Hematopoietic multipotent progenitor cell treated with erythropoietin and hydrocortisone succinate and interleukin-3 and kit ligand, for 17 days (in vitro differentiated cells): Measurements from ENCODE around the gene TSHZ1.

Experiments
- DNase-seq: peaks from one replicate; pipeline ENCODE4 v3.0.0-alpha.2; 2015; ENCODE audit warnings: low spot score

Gene TSHZ1

DNA sequence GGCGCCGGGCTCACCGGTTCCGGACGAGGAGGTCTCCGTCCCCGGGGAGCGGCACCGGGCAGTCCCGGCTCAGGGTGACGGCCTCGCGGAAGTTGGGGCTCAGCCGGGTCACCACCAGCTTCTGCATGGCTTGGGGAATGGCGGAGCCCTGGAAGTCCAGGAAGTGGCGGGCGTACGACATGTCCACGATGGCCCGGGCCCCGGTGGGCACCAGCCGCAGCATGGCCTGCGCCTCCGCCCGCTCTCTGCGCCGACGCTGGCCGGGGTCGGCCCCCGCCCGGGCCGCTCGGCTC is 1.8 kb upstream of the TSHZ1 start:
- DNase-seq = no peak

DNA sequence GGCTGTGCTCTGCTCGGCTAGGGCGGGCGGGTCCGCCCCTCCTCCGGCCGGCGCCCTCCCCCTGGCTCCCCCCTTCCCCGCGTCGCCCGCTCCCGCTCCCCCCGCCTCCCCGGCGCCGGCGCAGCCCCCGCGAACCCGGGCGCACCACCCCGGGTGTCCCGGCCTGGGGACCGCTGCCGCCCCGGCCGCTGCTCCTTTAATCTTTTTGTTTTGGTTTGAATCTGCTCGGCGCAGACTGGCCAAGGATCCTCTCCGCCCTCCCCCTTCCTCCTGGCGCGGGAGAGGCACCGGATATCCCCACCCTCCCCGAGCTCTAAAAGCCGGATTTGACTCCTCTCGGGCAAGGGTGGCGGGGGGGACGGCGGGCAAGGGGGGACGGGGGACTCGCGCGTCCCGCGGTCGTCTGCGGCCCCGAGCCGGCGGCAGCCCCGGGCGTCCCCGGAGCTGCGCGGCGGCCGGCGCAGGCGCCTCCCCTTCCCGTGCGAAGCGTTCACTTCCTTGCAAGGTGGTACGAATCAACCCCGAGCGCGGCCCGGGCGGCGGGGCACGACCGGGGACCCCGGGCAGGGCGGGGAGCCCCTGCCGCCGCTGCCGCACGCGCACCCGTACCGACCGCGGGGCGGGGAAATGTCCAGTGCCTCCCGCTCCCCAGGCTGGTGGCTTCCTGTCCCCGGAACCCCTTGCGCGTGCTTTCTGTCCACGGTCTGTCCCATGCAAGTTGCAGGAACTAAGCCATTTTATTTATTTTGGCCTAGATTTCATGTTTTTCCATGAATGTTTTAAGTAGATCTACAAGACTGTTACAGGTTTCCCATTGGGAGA is 1.3 kb upstream of the TSHZ1 start, which contains the start of gene PTGR3:
TSS of gene PTGR3 (minus strand) at position 11 of the 822 bp plus-strand sequence. CDS start 81 bp downstream, outside the sequence.
- peak; percentile 11 for DNase-seq

DNA sequence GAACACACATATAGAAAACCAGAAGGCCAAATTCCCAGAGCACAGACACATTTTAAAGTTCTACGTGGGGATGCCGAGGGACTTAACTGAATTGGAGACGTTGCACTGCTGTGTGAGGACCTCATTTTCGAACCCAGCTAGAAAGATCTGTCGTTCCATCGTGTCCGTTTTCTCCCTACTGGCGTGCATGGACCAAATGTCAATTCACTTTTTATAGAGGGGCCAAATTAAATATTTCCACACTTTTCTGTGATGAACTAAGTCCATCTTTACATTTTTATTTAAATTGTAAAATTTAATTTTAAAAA is 692 bp upstream of the TSHZ1 start:
- DNase-seq = peak; percentile 13

DNA sequence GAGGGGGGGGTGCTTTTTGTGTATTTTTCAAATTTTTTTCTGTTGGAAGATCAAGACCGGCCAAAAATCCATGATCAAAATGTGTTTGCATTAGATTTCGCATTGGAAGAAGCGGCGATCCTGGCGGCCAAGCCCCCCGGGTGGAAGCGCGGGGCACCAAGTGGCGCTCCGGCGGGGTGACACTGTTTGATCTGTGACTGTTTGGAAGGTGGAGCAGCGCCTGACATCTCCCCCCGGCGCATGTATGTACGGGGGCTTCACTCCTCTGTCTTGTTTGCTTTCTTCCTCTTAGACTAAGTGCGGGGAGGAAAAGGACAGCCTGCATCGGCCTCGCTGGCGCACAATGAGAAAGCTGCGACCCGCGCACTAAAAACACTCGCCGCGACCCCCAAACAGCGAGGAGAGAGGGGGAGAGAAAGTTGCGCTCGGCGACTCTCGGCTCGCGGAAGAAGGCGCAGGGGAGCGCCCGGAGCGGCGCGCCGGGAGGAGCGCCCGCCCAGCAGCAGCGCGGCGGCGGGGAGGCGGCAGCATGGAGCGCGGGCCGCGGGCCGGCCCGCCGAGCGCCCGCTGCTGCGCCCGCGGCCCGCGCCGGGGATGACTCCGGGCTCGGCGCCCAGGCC is 515 bp downstream of the TSHZ1 start:
- no peak for DNase-seq

DNA sequence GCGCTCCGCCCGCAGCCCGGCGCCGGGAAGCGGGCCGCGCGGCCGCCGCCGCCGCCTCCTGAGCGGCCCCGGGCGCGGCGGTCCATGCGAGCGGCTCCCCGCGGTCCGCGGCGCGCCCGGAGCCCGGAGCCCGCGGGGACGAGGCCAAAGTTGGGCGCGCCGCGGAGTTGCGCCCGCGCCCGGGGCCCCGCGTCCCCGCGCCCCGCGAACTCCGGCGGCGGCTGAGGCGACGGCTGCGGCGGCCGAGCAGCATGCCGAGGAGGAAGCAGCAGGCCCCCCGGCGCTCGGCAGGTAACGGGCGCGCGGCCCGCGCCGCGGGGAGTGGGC is 992 bp downstream of the TSHZ1 start:
- no peak for DNase-seq

DNA sequence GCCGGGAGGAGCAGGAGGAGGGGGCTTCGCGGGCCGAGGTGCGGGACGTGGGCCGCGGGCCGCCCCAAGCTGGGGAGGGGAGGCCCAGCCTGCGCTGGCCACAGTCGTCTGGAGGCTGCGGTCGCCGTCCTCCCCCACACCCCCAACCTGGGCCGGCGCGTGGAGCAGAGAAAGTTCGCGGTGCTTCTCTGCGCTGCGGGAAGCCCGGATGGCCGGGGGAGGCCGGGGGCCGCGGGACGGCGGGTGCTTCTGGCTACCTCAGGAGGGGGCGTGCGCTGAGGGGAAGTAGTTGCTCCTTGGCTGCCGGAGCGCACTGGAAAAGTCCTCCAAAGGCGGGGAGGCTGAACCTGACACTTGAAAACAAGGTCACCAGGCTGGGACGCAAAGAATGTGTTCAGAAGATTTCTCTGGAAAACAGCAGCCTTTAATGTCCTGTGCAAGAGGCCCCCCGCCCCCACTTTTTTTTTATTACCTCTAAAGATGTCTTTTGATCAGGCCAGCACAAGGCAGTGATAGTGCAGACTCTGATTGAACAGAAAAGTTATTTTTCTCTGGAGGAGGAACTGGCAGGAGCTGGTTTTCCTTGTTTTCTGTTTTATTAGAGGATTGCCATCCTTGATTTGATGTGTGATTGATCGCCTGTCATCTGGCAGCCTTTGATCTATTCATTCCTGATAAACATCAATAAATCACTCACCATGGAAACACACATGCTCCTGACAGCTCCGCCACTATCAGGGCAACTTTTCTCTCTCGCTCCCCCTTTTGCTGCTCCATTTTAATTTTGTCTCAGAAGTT is 1.6 kb downstream of the TSHZ1 start:
- no peak for DNase-seq

DNA sequence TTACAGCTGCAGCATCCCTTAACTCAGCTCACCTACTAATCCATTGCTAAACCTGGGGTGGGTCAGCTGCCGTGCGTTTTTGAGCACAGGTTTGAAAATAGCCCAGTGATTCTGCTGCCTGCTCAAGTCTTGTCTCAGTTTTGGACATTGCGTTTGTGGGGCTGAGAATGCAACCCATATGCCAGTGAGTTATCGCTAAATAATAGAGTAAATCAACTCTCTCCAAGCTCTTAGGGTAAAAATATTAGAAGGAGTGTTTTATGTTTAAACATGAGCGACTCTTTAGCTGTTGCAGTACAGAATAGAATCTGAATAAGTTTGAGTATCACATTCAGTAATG is 2.1 kb downstream of the TSHZ1 start:
- DNase-seq = no peak

DNA sequence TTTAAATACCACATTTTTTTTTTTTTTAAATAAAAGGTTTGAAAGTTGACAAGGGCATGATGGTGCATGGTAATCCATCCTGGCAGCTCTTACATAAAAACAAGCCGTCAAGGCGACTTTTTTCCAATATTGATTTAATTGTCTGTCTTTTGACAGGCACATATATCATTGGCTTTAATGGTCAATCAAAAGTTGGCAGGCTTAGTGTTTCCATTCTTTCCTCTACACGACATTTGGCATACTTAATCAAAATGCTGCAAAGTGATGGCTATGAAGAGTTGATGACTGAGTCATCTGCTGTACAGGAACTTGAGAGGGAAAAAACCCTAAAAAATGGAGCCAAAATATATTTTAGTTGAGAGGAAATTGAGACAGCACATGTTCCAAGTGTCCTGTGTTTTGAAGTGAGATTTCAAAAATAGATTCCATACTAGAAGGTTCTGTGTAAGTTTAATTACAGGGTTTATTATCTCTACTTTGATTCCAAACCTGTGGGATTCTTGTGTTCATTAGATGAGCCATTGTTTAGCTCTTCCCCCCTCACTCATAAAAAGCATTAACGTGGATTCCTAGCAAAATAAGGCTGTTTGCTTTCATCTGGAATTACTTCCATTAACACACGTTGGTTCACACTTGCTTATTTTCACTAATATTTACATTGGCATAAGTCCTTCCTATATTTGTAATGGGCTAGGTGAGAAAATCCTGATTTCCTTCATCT is 3.2 kb downstream of the TSHZ1 start:
- no peak for DNase-seq

DNA sequence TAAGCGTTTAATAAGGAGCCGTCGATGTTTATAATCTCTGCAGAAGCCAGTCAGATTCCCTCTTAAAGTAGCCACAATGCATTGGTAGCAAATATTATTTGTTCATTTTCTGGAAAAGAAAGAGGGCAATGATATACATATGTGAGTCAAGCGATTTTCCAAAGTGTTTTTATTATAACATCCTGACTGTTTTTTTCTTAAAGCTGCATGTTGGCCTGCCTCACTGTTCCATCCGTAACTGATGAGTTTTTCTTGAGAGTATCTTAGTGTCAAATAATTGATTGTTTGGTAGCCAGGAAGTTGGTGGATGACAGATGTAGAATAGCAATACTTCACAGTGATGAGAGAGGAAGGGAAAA is 3.7 kb downstream of the TSHZ1 start:
- DNase-seq = no peak

DNA sequence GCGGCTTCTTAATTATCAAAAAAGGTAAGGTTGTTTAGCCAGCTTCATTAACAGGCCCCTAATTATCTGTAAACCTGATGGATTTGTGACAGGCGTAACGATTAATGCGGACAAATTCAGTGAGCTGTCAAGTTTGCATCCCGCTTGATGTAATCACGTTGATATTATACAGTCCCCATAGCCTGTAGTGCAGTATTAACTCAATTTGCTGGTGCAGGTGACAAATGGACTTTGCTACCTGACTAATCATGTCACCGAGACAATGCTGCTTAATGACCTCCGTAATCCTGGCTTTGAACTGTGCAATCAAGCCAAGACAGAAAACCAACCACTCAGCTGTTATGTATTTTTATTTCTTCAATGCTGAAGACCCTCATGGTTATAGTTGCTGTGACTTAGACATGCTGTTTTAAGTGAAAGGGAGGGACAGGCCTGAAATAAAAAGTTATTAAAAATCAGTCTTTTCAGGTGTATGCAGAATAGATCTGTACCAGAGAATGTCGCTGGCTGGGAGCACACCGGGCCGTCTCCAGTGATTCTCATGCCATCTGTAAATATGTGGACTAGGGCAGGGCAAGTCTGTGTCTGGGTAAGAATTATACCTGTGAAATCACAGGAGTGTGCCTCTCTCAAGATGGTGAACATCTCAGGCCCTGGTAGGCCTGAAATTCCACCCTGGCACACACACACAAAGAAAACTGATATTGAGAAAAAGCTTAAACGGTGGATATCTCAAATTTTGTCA is 4.3 kb downstream of the TSHZ1 start:
- no peak for DNase-seq

DNA sequence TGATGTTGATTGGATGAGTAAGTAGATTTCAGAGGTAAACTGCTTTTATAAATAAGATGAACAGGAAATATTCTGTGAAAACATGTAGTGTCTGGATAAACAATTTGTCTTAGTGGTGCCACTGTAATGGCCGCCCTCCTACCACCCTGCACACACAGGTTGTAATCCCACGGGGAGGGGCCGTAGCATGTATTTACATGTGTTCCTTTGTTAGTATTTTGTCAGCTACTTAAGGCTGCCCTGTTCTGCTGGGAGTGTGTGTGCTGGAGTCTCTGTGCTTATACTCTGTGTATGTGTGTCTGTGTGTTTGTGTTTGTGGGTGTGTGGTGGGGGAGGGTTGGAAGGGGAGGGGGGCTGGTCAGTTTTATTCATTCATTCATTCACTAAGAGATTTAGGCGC is 5.1 kb downstream of the TSHZ1 start:
- DNase-seq = no peak

DNA sequence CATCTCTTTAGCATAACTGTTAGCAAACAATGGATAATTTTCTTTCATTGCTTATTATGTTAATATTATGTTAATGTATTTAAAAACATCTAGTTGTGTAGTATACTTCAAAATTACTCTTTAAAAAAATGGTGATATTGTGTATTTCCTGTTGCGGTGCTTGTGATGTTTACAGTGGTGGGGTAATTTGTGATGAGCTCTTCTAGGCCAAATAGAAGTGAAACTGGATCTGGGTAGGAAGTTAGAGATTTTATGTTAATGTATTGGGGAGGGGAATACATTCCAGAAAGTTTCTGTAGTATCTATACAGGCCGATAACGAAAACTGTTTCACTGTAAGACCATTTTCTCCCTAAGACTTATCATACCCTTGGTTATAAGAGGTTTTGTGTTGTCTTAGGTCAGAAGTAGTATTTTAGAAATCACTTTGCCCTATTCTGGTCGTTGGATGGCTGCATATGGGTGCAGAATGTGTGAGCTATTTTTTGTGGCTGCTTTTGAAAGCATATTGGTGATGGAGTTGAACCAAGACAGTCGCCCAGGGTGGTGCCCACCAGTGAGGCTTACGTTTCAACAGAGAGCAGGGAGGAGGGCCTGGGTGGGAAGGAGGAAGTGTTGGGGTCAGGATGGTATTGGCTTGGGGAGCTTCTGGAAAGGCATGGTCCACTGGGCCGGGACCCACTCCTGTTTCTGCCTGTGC is 5.8 kb downstream of the TSHZ1 start:
- DNase-seq = no peak

DNA sequence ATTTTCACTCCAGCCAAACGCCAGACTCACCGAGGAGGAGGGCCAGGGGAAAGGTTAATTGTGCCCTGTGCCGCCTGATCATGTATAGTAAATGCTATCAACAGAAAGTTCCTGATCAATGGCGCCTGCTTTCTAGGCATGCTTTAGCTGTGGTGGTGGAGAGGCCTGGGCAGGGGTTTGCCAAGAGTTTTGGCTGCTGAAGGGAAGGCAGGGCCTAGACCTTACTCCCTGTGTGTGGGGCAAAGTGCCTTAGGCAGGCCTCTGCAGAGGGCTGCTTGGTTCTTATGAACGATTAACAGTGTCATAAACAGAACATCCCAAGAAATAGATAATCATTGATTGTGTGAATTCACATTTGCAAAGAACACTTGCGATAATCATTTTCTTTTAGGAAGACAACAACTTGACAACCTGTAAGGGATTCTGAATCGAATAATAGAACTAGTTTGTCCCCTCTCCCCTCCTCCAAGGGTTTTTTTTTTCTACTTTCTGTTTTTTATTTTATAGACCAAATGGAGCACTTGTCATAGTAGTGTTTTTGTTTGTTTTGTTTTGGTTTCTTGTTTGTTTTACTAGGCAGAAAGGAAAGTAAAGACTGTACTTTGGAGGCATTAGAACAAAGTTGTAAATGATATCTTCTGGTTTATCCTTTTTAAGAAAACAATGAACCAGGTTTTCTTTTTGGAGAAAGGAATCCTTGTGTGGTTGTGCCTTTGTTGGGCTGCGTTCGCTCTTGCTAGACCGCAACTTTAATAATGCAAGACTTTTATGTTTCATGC is 6.5 kb downstream of the TSHZ1 start:
- no peak for DNase-seq

DNA sequence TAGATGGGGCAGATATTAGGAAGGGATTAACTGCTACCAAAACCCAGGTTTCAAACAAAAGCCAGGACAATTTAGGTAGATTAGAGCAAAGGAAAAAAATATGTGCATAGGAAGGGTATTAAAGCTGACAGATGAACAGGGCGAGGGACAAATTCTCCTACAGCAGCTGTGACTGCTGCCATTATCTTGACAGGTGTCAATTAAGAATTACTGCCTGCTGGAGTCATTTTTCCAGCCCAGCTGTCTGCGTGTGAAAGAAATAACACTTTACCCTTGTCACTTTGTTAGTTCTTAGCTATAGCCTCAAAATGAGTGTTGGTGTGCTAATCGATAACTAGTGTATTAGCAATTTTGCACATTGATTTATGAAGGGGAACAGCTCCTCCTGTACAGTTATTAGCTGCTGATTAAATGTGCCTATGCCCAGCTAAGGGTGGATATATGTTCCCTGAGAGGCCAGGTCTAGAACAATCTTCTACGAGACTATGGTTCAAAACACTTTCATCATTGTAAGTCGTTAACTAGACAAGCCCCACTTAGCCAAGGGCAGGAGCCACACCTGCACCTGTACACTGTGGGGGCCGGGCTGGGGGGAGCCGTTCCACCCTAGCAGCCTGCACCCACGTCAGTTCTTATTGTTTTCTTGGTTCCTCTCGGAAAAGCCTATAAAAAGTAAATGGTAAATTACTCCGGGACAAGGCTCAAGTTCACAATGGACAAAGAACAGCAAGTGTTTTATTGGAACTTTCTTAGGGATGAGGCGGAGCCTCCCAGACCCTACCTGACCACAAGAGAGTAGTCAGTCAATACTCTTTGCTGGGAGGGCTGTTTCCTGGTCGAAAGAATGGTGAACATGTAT is 7.7 kb downstream of the TSHZ1 start:
- DNase-seq = no peak

DNA sequence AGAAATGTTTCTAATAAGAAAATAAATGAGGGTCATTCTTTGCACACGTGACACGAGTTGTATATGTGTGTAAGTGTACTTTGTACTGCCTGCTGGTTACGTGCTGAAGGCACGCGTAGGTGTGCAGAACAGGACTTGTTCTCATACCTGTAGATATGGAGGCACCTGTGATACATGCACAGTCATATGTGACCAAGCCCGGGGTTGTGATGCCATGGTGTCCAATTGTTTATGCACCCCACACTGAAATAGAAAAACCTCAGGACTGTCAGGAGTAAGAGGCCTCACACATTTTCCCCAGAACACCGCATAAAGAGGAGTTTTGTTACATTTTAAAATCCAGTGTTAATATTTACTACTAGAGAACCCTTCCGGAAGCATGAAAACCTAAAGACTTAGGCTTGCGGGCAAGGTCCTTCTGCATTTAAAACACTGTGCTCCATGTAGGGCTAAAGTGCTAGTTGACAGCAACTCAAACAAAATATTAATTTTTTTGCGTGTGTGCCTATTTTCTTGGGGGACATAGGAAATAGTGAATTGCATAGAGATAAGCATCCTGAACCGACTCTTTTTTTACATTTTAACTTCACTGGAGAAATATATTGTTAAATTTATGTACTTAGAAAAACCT is 9.3 kb downstream of the TSHZ1 start:
- DNase-seq = no peak

DNA sequence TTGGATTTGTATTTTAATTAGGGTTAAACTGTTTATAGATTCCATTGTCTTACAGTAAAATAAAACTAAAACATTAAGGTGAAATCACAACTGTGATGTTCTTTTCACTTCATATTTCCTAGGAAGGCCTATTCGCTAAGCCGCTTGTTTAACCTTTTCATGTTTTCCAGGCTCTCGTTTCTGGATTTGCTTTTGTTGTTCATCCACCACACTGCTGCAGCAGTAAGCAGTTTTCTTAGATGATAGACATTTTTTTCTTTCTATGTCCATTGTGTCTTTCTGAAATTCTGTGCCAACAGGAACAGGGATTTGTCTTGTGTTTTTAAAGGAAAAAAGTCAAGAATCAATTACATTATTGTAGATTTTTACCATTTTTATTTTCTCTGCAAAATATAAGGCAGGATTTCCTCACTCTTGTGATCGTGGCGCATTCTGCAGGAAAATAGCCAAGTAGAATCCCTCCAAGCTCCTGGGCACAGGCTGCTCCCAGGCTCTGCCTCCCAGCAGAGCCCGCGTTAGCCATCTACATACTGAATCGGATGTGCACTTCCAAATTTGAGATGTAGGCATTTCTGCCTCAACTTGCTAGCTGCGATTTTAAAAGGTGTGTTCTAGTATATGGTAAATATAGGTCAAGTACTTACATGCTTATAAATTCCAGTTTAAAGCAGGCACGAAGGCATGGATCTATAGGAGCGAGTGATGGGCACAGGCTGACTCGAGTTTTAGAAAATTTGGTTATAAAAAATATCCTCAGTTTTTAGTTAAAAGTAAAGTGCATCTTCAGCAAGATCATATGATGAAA is 10.2 kb downstream of the TSHZ1 start:
- no peak for DNase-seq

DNA sequence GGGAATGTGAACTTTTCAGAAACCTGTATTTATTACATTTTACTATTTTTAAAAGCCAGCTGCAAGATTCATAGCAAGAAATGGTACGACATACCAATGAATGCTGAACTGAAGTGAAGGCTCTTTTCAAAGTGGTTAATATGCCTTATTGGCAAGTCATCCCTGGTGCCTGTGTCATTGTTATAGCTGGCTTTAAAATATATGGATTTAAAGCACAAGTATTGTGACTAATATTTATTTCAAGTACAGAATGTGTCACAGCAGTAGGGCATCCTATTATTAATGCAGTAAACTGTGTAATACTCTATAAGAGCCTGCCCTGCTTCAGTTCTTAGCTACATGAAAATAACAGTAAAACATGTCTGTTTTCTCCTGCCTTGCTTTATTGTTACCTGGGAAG is 10.8 kb downstream of the TSHZ1 start:
- DNase-seq = no peak

DNA sequence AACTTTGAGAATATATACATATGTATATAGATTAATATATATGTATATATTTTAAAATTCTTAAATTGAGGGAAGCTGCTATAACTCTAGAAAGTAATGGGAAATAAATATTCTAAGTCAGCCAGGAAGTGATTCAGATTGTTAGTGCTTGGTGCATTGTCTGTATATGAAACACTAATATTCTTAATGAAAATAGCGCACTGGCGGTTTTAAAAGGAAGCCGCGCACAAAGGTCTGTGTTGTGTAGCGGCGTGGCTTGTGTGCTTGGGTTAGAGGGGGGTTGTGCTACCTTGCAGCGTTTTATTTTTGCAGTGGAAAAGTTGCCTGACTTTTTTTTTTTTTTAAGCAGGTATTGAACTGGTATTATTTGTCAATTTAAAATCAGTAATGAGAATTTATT is 11.3 kb downstream of the TSHZ1 start:
- DNase-seq = no peak

DNA sequence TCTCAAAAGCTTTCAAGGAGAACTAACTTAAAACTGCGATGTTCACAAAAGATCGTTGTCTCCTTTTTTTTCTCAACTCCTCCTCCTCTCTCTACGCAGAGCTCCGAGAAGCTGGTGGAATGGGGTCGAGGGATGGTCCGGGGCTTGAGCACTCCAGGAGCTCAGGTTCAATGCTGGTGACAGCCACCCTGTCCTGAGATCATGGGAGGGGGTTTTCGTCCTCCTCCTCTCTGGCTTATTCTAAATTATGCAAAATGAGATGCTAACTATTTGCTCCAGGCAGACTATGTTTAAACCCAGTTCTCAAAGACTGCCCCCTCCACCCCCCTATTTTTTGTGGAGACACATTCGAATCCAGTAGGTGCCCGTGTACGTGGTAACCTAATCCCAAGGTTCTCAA is 11.8 kb downstream of the TSHZ1 start:
- no peak for DNase-seq
